ENCODE results near the gene NWD2.

Gene NWD2

DNA sequence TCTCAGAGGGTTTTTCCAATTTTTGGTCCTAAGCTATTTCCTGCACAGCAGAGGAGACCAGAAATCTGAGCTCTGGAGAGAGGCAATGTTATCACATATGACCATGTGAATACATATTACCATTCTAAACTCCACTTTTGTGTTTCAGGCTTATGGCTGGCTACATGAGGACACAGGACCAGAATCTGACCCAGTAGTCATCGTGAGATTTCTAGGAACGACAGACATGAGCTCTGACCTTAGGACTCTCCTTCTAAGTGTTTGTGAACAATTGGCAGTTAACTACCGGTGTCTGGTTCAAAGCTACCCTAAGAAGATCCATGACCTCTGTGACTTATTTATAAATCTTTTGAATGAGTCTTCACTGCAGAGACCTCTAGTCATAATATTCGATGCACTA, 198.6 kb downstream of the NWD2 start:
- no peak for DNase-seq (ENCODE audit: extremely low read depth, insufficient read length)
- TF ChIP-seq, protein P1, sequence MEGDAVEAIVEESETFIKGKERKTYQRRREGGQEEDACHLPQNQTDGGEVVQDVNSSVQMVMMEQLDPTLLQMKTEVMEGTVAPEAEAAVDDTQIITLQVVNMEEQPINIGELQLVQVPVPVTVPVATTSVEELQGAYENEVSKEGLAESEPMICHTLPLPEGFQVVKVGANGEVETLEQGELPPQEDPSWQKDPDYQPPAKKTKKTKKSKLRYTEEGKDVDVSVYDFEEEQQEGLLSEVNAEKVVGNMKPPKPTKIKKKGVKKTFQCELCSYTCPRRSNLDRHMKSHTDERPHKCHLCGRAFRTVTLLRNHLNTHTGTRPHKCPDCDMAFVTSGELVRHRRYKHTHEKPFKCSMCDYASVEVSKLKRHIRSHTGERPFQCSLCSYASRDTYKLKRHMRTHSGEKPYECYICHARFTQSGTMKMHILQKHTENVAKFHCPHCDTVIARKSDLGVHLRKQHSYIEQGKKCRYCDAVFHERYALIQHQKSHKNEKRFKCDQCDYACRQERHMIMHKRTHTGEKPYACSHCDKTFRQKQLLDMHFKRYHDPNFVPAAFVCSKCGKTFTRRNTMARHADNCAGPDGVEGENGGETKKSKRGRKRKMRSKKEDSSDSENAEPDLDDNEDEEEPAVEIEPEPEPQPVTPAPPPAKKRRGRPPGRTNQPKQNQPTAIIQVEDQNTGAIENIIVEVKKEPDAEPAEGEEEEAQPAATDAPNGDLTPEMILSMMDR (IDR thresholded peaks at IDR 0.05; ENCODE audit: insufficient read depth, low read length, poor library complexity, severe bottlenecking): no peak
- Histone ChIP-seq H3K4me3 (replicated peaks; ENCODE audit: low read depth, low read length) (no peak overlapping the region), H3K27me3 (replicated peaks; ENCODE audit: control insufficient read depth, insufficient read depth, low read length) (no peaks in the 10 kb centered on the region; the same call in 1 of the 2 replicates), H3K36me3 (ENCODE audit: control insufficient read depth, insufficient read depth, low read length) (no peaks in the 10 kb centered on the region)

DNA sequence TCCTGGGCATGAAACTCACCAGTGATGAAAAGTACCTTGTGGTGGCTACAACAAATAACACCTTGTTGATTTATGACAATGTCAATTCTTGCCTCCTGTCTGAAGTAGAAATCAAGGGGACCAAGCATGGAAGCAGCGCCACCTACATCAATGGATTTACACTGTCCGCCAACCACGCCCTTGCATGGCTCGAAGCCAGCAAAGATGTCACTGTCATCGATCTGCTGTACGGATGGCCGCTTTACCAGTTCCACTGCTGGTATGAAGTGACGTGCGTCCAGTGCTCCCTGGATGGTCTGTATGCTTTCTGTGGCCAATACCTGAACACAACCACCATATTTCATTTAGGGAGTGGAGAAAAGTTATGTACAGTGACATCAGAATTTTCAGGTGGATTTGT, 200.5 kb downstream of the NWD2 start:
- no peak for DNase-seq (ENCODE audit: extremely low read depth, insufficient read length)
- H3K27me3 ChIP-seq (replicated peaks; ENCODE audit: control insufficient read depth, insufficient read depth, low read length): no peaks in the 10 kb centered on the region; the same call in 1 of the 2 replicates
- no peak overlapping the region for H3K4me3 ChIP-seq (replicated peaks; ENCODE audit: low read depth, low read length)
- no peaks in the 10 kb centered on the region for H3K36me3 ChIP-seq (ENCODE audit: control insufficient read depth, insufficient read depth, low read length)
- TF ChIP-seq, protein P1 (IDR thresholded peaks at IDR 0.05; ENCODE audit: insufficient read depth, low read length, poor library complexity, severe bottlenecking): no peak

DNA sequence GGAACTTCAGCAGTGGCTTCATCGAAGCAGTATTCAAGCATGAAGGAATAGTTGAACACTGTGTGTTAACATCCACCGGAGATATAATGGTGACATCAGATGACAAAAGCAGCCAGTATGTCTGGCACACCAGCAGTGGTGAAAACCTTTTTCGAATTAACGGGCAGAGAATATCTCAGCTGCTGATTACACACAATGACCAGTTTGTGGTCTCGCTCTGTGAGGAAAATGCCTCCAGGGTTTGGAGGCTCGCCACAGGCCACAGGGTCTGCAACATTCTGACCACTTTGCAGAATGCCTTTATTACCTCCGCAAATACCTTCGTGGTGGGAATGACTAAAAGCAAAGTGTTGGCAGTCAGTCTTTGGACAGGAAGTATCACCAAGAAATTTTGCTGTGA, 201.5 kb downstream of the NWD2 start:
- DNase-seq (ENCODE audit: extremely low read depth, insufficient read length): no peak
- TF ChIP-seq, protein P1 (IDR thresholded peaks at IDR 0.05; ENCODE audit: insufficient read depth, low read length, poor library complexity, severe bottlenecking): no peak
- Histone ChIP-seq H3K36me3 (ENCODE audit: control insufficient read depth, insufficient read depth, low read length) (no peaks in the 10 kb centered on the region), H3K4me3 (replicated peaks; ENCODE audit: low read depth, low read length) (no peak overlapping the region), H3K27me3 (replicated peaks; ENCODE audit: control insufficient read depth, insufficient read depth, low read length) (no peaks in the 10 kb centered on the region; the same call in 1 of the 2 replicates)

DNA sequence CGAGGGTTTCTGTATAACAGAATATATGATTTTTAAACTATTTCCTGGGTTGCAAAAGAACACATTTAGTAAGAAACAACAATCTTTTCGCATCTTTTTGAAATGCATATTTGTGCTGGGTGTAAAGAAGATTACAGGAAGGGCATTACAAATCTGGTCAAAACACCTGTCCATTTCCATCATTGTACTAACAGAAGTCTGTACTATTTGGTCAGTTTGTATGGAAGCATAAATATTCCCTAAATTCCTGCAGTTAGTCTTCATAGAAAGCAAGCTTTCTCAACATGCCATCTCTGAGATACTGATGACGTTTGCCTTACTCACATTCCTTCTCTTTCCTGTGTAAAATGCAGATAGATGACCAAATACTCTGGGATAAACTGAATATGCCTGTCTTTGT, 203.3 kb downstream of the NWD2 start:
- TF ChIP-seq, protein P1 (IDR thresholded peaks at IDR 0.05; ENCODE audit: insufficient read depth, low read length, poor library complexity, severe bottlenecking): no peak
- Histone ChIP-seq H3K36me3 (ENCODE audit: control insufficient read depth, insufficient read depth, low read length) (no peaks in the 10 kb centered on the region), H3K4me3 (replicated peaks; ENCODE audit: low read depth, low read length) (no peak overlapping the region), H3K27me3 (replicated peaks; ENCODE audit: control insufficient read depth, insufficient read depth, low read length) (no peaks in the 10 kb centered on the region; the same call in 1 of the 2 replicates)
- DNase-seq (ENCODE audit: extremely low read depth, insufficient read length): no peak

DNA sequence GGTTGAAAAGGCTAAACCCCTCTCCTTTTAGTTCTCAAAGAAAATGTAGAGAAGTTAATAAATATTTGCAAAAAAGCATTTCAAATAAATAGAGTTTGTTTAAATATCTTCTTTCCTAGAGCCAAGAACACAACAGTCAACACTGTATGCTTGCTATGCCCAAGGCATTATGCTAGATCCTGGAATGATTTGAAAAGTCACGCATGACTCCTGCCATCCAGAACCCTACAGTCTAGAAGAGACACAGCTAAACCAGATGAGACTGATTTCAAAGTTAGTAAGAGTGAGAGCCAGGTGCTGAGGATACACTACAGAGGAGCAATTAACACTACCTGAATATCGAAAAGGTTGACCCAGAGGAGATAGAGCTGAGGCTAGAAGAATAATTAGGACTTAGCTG, 205.8 kb downstream of the NWD2 start:
- no peaks in the 10 kb centered on the region; the same call in 1 of the 2 replicates for H3K27me3 ChIP-seq (replicated peaks; ENCODE audit: control insufficient read depth, insufficient read depth, low read length)
- no peak overlapping the region for H3K4me3 ChIP-seq (replicated peaks; ENCODE audit: low read depth, low read length)
- no peak for DNase-seq (ENCODE audit: extremely low read depth, insufficient read length)
- H3K36me3 ChIP-seq (ENCODE audit: control insufficient read depth, insufficient read depth, low read length): no peaks in the 10 kb centered on the region
- TF ChIP-seq, protein P1 (IDR thresholded peaks at IDR 0.05; ENCODE audit: insufficient read depth, low read length, poor library complexity, severe bottlenecking): no peak

DNA sequence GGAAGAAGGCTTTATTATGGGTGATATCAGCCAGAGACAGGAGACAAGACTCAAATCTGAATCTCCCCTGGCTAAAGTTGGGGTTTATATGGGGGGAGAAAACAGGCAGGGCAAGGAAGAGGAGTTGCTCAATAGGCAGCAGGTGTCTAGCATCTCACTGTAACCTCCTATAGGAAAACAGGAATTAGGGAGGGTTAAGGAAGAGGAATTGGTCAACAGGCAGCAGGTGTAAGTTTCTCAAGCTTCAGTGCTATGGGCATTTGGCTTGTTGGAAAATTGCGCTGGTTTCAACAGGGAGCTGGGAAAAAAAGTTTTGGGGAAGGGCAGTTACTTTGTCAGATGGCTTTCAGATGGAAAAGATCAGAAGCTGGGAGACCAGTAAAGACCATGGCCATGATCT, 206.4 kb downstream of the NWD2 start:
- Histone ChIP-seq H3K27me3 (replicated peaks; ENCODE audit: control insufficient read depth, insufficient read depth, low read length) (peaks cover 1% of the 10 kb centered on the region), H3K36me3 (ENCODE audit: control insufficient read depth, insufficient read depth, low read length) (no peaks in the 10 kb centered on the region), H3K4me3 (replicated peaks; ENCODE audit: low read depth, low read length) (no peak overlapping the region)
- TF ChIP-seq, protein P1 (IDR thresholded peaks at IDR 0.05; ENCODE audit: insufficient read depth, low read length, poor library complexity, severe bottlenecking): no peak
- no peak for DNase-seq (ENCODE audit: extremely low read depth, insufficient read length)

All from GM06990 (cell line).